GM23338 (cell line): ENCODE measurements around the gene KLRC1.

ENCODE experiments used
- ETS1 ChIP-seq: IDR thresholded peaks from 2 replicates; pipeline ENCODE4 v1.6.1; 2016; ENCODE audit warnings: antibody characterized with exemption
- EZH2 ChIP-seq: fragments of 200-600 bp; sonication (generic); IDR thresholded peaks from one replicate; pipeline ENCODE4 v1.8.0; 2017; ENCODE audit warnings: antibody characterized with exemption, mild to moderate bottlenecking, low read depth; ENCODE audit not compliant: unreplicated experiment
- EZH2phosphoT487 ChIP-seq: fragments of 200-600 bp; sonication (generic); IDR thresholded peaks from one replicate; pipeline ENCODE4 v1.8.1; 2018; ENCODE audit warnings: antibody characterized with exemption; ENCODE audit not compliant: unreplicated experiment
- JUNB ChIP-seq: IDR thresholded peaks from one replicate; pipeline ENCODE4 v1.6.1; 2016; ENCODE audit warnings: antibody characterized with exemption; ENCODE audit not compliant: unreplicated experiment
- POLR2AphosphoS5 ChIP-seq: IDR thresholded peaks from 2 replicates; pipeline ENCODE4 v1.6.1; 2016; ENCODE audit warnings: antibody characterized with exemption, low read depth
- REST ChIP-seq: IDR thresholded peaks from one replicate; pipeline ENCODE4 v1.6.1; 2018; ENCODE audit warnings: antibody characterized with exemption; ENCODE audit not compliant: unreplicated experiment
- STAT1 ChIP-seq: IDR thresholded peaks from one replicate; pipeline ENCODE4 v1.6.1; 2016; ENCODE audit warnings: antibody characterized with exemption; ENCODE audit not compliant: unreplicated experiment
- ZNF114 ChIP-seq: fragments of 250-450 bp; sonication (Bioruptor Pico); IDR thresholded peaks from 2 replicates; pipeline ENCODE4 v1.5.0; 2020; ENCODE audit warnings: mild to moderate bottlenecking, moderate library complexity
- TF ChIP-seq, protein P1 (sequence below), 2 experiments: fragments of 200-600 bp in 1 of 2; sonication (generic) in 1 of 2; conservative IDR thresholded peaks; 2 replicates each; pipeline versions ENCODE4 v1.5.1 to v1.6.1; 2016 to 2017; ENCODE audit warnings: antibody characterized with exemption in 2 of 2, low read depth in 2 of 2, mild to moderate bottlenecking in 2 of 2, moderate library complexity in 1 of 2

GRCh38 chr12:10405294-10405693 is 47.9 kb downstream of the KLRC1 start:
- TF ChIP-seq, protein P1, sequence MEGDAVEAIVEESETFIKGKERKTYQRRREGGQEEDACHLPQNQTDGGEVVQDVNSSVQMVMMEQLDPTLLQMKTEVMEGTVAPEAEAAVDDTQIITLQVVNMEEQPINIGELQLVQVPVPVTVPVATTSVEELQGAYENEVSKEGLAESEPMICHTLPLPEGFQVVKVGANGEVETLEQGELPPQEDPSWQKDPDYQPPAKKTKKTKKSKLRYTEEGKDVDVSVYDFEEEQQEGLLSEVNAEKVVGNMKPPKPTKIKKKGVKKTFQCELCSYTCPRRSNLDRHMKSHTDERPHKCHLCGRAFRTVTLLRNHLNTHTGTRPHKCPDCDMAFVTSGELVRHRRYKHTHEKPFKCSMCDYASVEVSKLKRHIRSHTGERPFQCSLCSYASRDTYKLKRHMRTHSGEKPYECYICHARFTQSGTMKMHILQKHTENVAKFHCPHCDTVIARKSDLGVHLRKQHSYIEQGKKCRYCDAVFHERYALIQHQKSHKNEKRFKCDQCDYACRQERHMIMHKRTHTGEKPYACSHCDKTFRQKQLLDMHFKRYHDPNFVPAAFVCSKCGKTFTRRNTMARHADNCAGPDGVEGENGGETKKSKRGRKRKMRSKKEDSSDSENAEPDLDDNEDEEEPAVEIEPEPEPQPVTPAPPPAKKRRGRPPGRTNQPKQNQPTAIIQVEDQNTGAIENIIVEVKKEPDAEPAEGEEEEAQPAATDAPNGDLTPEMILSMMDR (conservative IDR thresholded peaks at IDR 0.05; ENCODE audit: low read depth in 2 of 2), result no peak
- no peak for TF ChIP-seq JUNB
- no peak for TF ChIP-seq ETS1
- TF ChIP-seq EZH2phosphoT487, result no peak
- TF ChIP-seq POLR2AphosphoS5, result no peak
- no peak for TF ChIP-seq ZNF114 (CRISPR knock-in tag)
- TF ChIP-seq STAT1, result no peak
- TF ChIP-seq REST, result no peak
- no peak for TF ChIP-seq EZH2
